Measurements from ENCODE around the gene TECTB. TPM values are rescaled to one million over a fixed set of nuclear protein-coding genes. Genes with fewer than 3 reads are reported as not detected.

The TECTB gene
- total RNA-seq, 1 donor from 2014 or later, result not detected

DNA sequence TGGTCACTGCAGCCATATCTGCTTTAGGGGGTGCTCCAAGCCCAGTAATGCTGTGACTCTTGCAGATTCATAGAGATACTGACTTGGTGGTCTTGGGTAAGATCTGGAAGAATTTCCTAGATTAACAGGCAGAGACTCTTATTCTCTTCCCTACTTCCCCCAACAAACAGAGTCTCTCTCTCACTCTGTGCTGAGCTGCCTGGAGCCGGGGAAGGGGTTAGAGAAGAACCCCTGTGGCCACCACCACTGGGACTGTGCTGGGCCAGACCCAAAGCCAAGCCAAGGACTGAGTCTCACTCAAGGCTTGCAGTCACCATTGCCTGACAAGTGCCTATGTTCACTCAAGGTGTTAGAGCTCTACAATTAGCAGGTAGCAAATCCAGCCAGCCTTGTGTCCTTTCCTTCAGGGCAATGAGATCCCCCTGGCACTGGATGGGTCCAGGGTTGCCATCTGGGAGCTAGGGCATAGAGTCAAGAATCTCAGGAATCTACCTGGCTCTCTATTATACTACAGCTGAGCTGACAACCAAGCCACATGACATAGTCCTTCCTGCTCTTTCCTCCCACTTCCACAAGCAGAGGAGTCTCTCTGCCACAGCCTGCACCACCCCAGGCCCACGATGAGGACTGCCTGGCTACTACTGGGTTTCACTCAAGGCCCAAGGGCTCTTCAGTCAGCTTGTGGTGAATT is 41.4 kb upstream of the TECTB start:
- TF ChIP-seq, protein P1, sequence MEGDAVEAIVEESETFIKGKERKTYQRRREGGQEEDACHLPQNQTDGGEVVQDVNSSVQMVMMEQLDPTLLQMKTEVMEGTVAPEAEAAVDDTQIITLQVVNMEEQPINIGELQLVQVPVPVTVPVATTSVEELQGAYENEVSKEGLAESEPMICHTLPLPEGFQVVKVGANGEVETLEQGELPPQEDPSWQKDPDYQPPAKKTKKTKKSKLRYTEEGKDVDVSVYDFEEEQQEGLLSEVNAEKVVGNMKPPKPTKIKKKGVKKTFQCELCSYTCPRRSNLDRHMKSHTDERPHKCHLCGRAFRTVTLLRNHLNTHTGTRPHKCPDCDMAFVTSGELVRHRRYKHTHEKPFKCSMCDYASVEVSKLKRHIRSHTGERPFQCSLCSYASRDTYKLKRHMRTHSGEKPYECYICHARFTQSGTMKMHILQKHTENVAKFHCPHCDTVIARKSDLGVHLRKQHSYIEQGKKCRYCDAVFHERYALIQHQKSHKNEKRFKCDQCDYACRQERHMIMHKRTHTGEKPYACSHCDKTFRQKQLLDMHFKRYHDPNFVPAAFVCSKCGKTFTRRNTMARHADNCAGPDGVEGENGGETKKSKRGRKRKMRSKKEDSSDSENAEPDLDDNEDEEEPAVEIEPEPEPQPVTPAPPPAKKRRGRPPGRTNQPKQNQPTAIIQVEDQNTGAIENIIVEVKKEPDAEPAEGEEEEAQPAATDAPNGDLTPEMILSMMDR (IDR thresholded peaks at IDR 0.05; ENCODE audit: insufficient read depth, low read length, severe bottlenecking), result no peak
- Histone ChIP-seq H3K4me3 (ENCODE audit: low read depth, low read length) (no peak overlapping the region), H3K36me3 (ENCODE audit: control insufficient read depth, insufficient read depth, low read length) (no peaks in the 10 kb centered on the region), H3K27me3 (ENCODE audit: control insufficient read depth, insufficient read depth, low read length) (no peaks in the 10 kb centered on the region)
- DNase-seq (ENCODE audit: low read depth), result no peak
- no peak for FAIRE-seq

DNA sequence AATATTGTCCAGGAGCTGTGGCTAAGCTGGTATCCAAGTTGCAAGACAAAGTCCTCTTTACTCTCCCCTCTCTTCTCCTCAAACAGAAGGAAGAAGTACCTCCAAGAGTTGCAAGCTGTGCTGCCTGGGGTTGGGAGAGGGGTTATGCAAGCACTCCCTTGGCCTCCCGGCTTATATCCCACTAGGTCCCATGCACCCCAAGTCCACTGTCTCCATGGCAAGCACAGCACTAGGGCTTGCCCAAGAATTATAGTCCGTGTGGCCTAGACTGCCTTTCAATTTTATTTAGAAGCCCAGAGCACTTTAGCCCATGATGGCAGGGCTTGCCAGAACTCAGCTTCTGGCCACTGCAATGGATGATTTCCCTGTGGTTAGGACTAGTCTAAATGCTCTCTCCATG is 40.4 kb upstream of the TECTB start:
- FAIRE-seq (no peak), DNase-seq (ENCODE audit: low read depth) (no peak)
- H3K4me3 ChIP-seq (ENCODE audit: low read depth, low read length), result no peak overlapping the region
- no peaks in the 10 kb centered on the region for H3K36me3 ChIP-seq (ENCODE audit: control insufficient read depth, insufficient read depth, low read length)
- TF ChIP-seq, protein P1 (IDR thresholded peaks at IDR 0.05; ENCODE audit: insufficient read depth, low read length, severe bottlenecking), result no peak
- no peaks in the 10 kb centered on the region for H3K27me3 ChIP-seq (ENCODE audit: control insufficient read depth, insufficient read depth, low read length)

DNA sequence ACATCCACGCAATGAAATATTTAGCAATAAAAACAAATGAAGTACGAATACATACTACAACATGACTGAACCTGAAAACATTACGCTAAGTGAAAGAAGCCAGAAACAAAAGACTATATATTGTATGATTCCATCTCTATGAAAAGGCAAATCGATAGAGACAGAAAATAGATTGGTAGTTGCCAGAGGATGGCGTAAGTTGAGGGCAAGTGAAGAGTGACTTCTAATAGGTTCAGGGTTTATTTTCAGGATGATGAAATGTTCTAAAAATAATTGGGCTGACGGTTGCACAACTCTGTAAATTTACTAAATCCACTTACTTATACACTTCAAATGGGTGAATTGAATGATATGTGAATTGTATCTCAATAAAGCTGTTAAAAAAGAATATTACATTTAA is 39.5 kb upstream of the TECTB start:
- Histone ChIP-seq H3K4me3 (ENCODE audit: low read depth, low read length) (no peak overlapping the region), H3K27me3 (ENCODE audit: control insufficient read depth, insufficient read depth, low read length) (no peaks in the 10 kb centered on the region), H3K36me3 (ENCODE audit: control insufficient read depth, insufficient read depth, low read length) (no peaks in the 10 kb centered on the region)
- DNase-seq (ENCODE audit: low read depth) (no peak), FAIRE-seq (no peak)
- TF ChIP-seq, protein P1 (IDR thresholded peaks at IDR 0.05; ENCODE audit: insufficient read depth, low read length, severe bottlenecking), result no peak

DNA sequence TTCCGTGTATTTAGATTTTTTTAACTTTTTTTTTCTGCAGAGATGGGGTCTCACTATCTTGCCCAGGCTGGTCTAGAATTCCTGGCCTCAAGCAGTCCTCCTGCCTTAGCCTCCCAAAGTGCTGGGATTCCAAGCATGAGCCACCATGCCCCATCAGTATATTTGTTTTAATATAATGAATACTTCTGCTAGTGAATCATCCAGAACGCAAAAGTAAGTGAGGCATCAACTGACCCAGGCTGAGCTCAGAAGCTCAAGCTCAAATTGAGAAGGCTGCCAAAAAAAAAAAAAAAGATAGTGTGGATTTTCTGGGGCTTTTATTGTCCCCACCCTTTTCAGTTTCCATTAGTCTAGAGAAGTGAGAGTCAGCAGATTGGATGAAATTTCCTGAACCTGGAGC is 39.0 kb upstream of the TECTB start:
- Histone ChIP-seq H3K36me3 (ENCODE audit: control insufficient read depth, insufficient read depth, low read length) (no peaks in the 10 kb centered on the region), H3K27me3 (ENCODE audit: control insufficient read depth, insufficient read depth, low read length) (no peaks in the 10 kb centered on the region), H3K4me3 (ENCODE audit: low read depth, low read length) (no peak overlapping the region)
- DNase-seq (ENCODE audit: low read depth) (no peak), FAIRE-seq (no peak)
- TF ChIP-seq, protein P1 (IDR thresholded peaks at IDR 0.05; ENCODE audit: insufficient read depth, low read length, severe bottlenecking), result no peak

DNA sequence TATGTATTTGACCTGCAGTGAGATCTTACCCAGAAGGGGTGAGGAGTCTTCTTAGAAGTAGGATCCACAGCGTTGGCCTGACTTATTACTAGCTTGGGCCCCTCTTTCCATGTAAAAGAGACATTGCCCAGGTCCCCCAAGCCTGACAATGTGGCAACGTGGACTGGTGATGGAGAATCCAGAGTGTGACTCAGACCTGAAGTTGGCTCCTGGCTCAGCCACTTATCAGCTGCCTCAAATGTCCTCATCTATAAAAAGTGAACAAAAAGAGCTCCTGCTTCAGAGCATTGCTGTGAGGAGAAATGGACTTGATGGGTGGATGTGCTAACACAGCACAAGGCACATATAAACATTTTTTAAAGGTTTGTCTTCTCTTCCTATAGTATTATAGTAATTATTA is 35.4 kb upstream of the TECTB start:
- TF ChIP-seq, protein P1 (IDR thresholded peaks at IDR 0.05; ENCODE audit: insufficient read depth, low read length, severe bottlenecking), result no peak
- FAIRE-seq (no peak), DNase-seq (ENCODE audit: low read depth) (no peak)
- Histone ChIP-seq H3K36me3 (ENCODE audit: control insufficient read depth, insufficient read depth, low read length) (no peaks in the 10 kb centered on the region), H3K4me3 (ENCODE audit: low read depth, low read length) (no peak overlapping the region), H3K27me3 (ENCODE audit: control insufficient read depth, insufficient read depth, low read length) (no peaks in the 10 kb centered on the region)
